Activated naive CD4-positive, alpha-beta T cell treated with anti-CD3 and anti-CD28 coated beads for 36 hours (primary cell): Measurements from ENCODE around the gene UBE3C. TPM values are rescaled to one million over a fixed set of nuclear protein-coding genes. Genes with fewer than 3 reads are reported as not detected.
A peak's percentile ranks its signal among the peaks of the same experiment; 100 is the strongest.

Source experiments
- CTCF ChIA-PET: fragments of 350-600 bp; sonication (Branson Sonifier 250); formaldehyde crosslinking; loops from one replicate; lab custom pipeline; 2021; ENCODE audit warnings: antibody characterized with exemption; lab: Charles Lee
- DNase-seq: peaks from one replicate; pipeline ENCODE4 v3.0.0-alpha.2; 2020
- H3K27ac Mint-ChIP-seq: one replicate; pipeline ENCODE4 v1.8.0; 2021; ENCODE audit warnings: mild to moderate bottlenecking, mixed read lengths
- H3K27me3 Mint-ChIP-seq: one replicate; pipeline ENCODE4 v1.8.0; 2021; ENCODE audit warnings: low read depth, mixed read lengths
- H3K36me3 Mint-ChIP-seq: one replicate; pipeline ENCODE4 v1.8.0; 2021; ENCODE audit warnings: low read depth, mixed read lengths
- H3K4me1 Mint-ChIP-seq: one replicate; pipeline ENCODE4 v1.8.0; 2021; ENCODE audit warnings: low read depth, mixed read lengths
- H3K4me3 Mint-ChIP-seq: one replicate; pipeline ENCODE4 v1.8.0; 2021; ENCODE audit warnings: mild to moderate bottlenecking, moderate library complexity, mixed read lengths
- H3K9me3 Mint-ChIP-seq: one replicate; pipeline ENCODE4 v1.8.0; 2021; ENCODE audit warnings: mixed read lengths
- intact Hi-C: fragments of 100-400 bp; cut with micrococcal nuclease; formaldehyde crosslinking; loops from one replicate; pipeline ENCODE4 v1.15.1; 2023
- total RNA-seq, 2 experiments: library from RNA; stranded (reverse); gene quantifications; one replicate each; pipeline ENCODE4 v1.2.3, GENCODE V29; 2021

Gene UBE3C
- total RNA-seq, 2 experiments from 2014 or later, result 52.9 to 55.7 TPM

GRCh38 chr7:157136372-157136771 lies 2.4 kb upstream of the UBE3C start:
- Mint-ChIP-seq H3K36me3 (peaks cover 15% of the 10 kb centered on the region), H3K4me1 (peaks cover 18% of the 10 kb centered on the region), H3K27me3 (no peaks in the 10 kb centered on the region), H3K27ac (peak overlapping the region; percentile 22), H3K9me3 (no peaks in the 10 kb centered on the region), H3K4me3 (peak overlapping the region; percentile 30)
- DNase-seq, result no peak
- intact Hi-C loops, result loop anchor here (5.0 kb wide), 1 partner anchor 119 kb away; no protein-coding TSS in a partner anchor
- CTCF ChIA-PET, result interaction anchor here (0.9 to 1.1 kb wide), 2 partner anchors 17 to 187 kb away, joined by 4 to 6 read pairs; partner anchors contain the start of gene NOM1

GRCh38 chr7:157138101-157138423 lies 664 bp upstream of the UBE3C start:
- intact Hi-C loops, result loop anchor here (1.0 to 5.0 kb wide), 8 partner anchors 121 to 1839 kb away; partner anchors contain the start of genes LMBR1, NOM1 and RBM33
- Mint-ChIP-seq H3K36me3 (peaks cover 27% of the 10 kb centered on the region), H3K27me3 (no peaks in the 10 kb centered on the region), H3K27ac (peak overlapping the region; percentile 92), H3K4me3 (peak overlapping the region; percentile 82), H3K4me1 (peaks cover 33% of the 10 kb centered on the region), H3K9me3 (no peaks in the 10 kb centered on the region)
- no peak for DNase-seq
- CTCF ChIA-PET, result no interaction called here

- CTCF ChIA-PET, result no interaction called here
- intact Hi-C loops, result loop anchor here (2.0 to 5.0 kb wide), 3 partner anchors 122 to 1840 kb away; partner anchors contain the start of gene RBM33
- Mint-ChIP-seq H3K4me1 (peaks cover 45% of the 10 kb centered on the region), H3K27me3 (no peaks in the 10 kb centered on the region), H3K36me3 (peaks cover 39% of the 10 kb centered on the region), H3K4me3 (peak overlapping the region; percentile 84), H3K27ac (peak overlapping the region; percentile 78), H3K9me3 (no peaks in the 10 kb centered on the region)
- DNase-seq, result peak; percentile 59
These were observed 534 bp downstream of the UBE3C start for GRCh38 chr7:157139111-157139809.

- Mint-ChIP-seq H3K27ac (peak overlapping the region; percentile 78), H3K9me3 (no peaks in the 10 kb centered on the region), H3K27me3 (no peaks in the 10 kb centered on the region), H3K4me1 (peaks cover 51% of the 10 kb centered on the region), H3K36me3 (peaks cover 44% of the 10 kb centered on the region), H3K4me3 (peak overlapping the region; percentile 84)
- CTCF ChIA-PET, result no interaction called here
- intact Hi-C loops, result loop anchor here (2.0 to 5.0 kb wide), 3 partner anchors 123 to 1841 kb away; partner anchors contain the start of gene RBM33
- peak; percentile 22 for DNase-seq
These were observed 1.2 kb downstream of the UBE3C start for GRCh38 chr7:157139810-157140510.

- no peaks in the 10 kb centered on the region for H3K9me3 Mint-ChIP-seq
- H3K36me3 Mint-ChIP-seq, result peaks cover 45% of the 10 kb centered on the region
- intact Hi-C loops, result no loop called here
- no peak for DNase-seq
- peak overlapping the region; percentile 84 for H3K4me3 Mint-ChIP-seq
- no peaks in the 10 kb centered on the region for H3K27me3 Mint-ChIP-seq
- H3K4me1 Mint-ChIP-seq, result peaks cover 55% of the 10 kb centered on the region
- H3K27ac Mint-ChIP-seq, result peak overlapping the region; percentile 68
- CTCF ChIA-PET, result no interaction called here
These were observed 1.8 kb downstream of the UBE3C start for GRCh38 chr7:157140511-157140905.

- intact Hi-C loops, result no loop called here
These were observed 2.9 kb downstream of the UBE3C start for GRCh38 chr7:157141525-157142060.

GRCh38 chr7:157143788-157144187 lies 5.1 kb downstream of the UBE3C start:
- Mint-ChIP-seq H3K4me1 (peaks cover 75% of the 10 kb centered on the region), H3K27me3 (no peaks in the 10 kb centered on the region), H3K4me3 (no peak overlapping the region), H3K27ac (peak overlapping the region; percentile 56), H3K36me3 (peaks cover 47% of the 10 kb centered on the region), H3K9me3 (no peaks in the 10 kb centered on the region)
- no peak for DNase-seq
- CTCF ChIA-PET, result no interaction called here
- intact Hi-C loops, result no loop called here

More at GRCh38 chr7:157141525-157142060, 2.9 kb downstream of the UBE3C start:
- H3K9me3 Mint-ChIP-seq, result no peaks in the 10 kb centered on the region
- peaks cover 47% of the 10 kb centered on the region for H3K36me3 Mint-ChIP-seq
- no peak overlapping the region for H3K27ac Mint-ChIP-seq
- CTCF ChIA-PET, result interaction anchor here (0.6 to 1.2 kb wide), 2 partner anchors 132 to 277 kb away, joined by 3 read pairs; no protein-coding TSS in a partner anchor
- H3K4me3 Mint-ChIP-seq, result no peak overlapping the region
- no peaks in the 10 kb centered on the region for H3K27me3 Mint-ChIP-seq
- no peak for DNase-seq
- H3K4me1 Mint-ChIP-seq, result peaks cover 61% of the 10 kb centered on the region

- H3K27me3 Mint-ChIP-seq, result no peaks in the 10 kb centered on the region
- intact Hi-C loops, result no loop called here
- H3K36me3 Mint-ChIP-seq, result peaks cover 7% of the 10 kb centered on the region
- no peak overlapping the region for H3K4me3 Mint-ChIP-seq
- no peak overlapping the region for H3K27ac Mint-ChIP-seq
- peaks cover 66% of the 10 kb centered on the region for H3K4me1 Mint-ChIP-seq
- DNase-seq, result no peak
- CTCF ChIA-PET, result no interaction called here
- H3K9me3 Mint-ChIP-seq, result no peaks in the 10 kb centered on the region
These were observed 10.6 kb downstream of the UBE3C start for GRCh38 chr7:157149317-157149716.

- Mint-ChIP-seq H3K36me3 (no peaks in the 10 kb centered on the region), H3K4me1 (peaks cover 65% of the 10 kb centered on the region), H3K27me3 (no peaks in the 10 kb centered on the region), H3K9me3 (no peaks in the 10 kb centered on the region), H3K27ac (no peak overlapping the region), H3K4me3 (no peak overlapping the region)
- DNase-seq, result no peak
- CTCF ChIA-PET, result interaction anchor here (1.2 kb wide), 1 partner anchor 8 kb away, joined by 3 read pairs; no protein-coding TSS in a partner anchor
- intact Hi-C loops, result no loop called here
These were observed 12.2 kb downstream of the UBE3C start for GRCh38 chr7:157150882-157151281.

GRCh38 chr7:157151626-157152339 lies 13.1 kb downstream of the UBE3C start:
- intact Hi-C loops, result no loop called here
- no peaks in the 10 kb centered on the region for H3K9me3 Mint-ChIP-seq
- no peak overlapping the region for H3K4me3 Mint-ChIP-seq
- H3K27me3 Mint-ChIP-seq, result no peaks in the 10 kb centered on the region
- DNase-seq, result no peak
- H3K4me1 Mint-ChIP-seq, result peaks cover 61% of the 10 kb centered on the region
- no peak overlapping the region for H3K27ac Mint-ChIP-seq
- no peaks in the 10 kb centered on the region for H3K36me3 Mint-ChIP-seq
- CTCF ChIA-PET, result interaction anchor here (0.9 to 1.2 kb wide), 3 partner anchors 9 to 258 kb away, joined by 3 read pairs; no protein-coding TSS in a partner anchor

- DNase-seq, result no peak
- peaks cover 58% of the 10 kb centered on the region for H3K4me1 Mint-ChIP-seq
- CTCF ChIA-PET, result interaction anchor here (0.9 kb wide), 2 partner anchors 21 to 259 kb away, joined by 3 read pairs; no protein-coding TSS in a partner anchor
- no peaks in the 10 kb centered on the region for H3K9me3 Mint-ChIP-seq
- no peak overlapping the region for H3K27ac Mint-ChIP-seq
- intact Hi-C loops, result no loop called here
- H3K4me3 Mint-ChIP-seq, result no peak overlapping the region
- no peaks in the 10 kb centered on the region for H3K27me3 Mint-ChIP-seq
- no peaks in the 10 kb centered on the region for H3K36me3 Mint-ChIP-seq
These were observed 13.7 kb downstream of the UBE3C start for GRCh38 chr7:157152391-157152937.
